ENCODE measurements around the gene DHX29. TPM values are rescaled to one million over a fixed set of nuclear protein-coding genes. Genes with fewer than 3 reads are reported as not detected.

Gene DHX29
- total and polyA plus RNA-seq, 2 donors (not counting 1 experiment from before 2014, with no cell fraction given): 3.9 to 18.1 TPM

GRCh38 chr5:55306641-55307382 lies 682 bp downstream of the DHX29 start:
- Histone ChIP-seq H2AFZ (ENCODE audit: insufficient read depth, low read depth, low read length, poor library complexity, severe bottlenecking) (peak overlapping the region; percentile 98), H3K79me2 (ENCODE audit: control insufficient read depth, insufficient read depth, low read length) (peaks cover 89% of the 10 kb centered on the region), H3K9ac (ENCODE audit: low read length) (peak overlapping the region; percentile 99), H3K9me3 (ENCODE audit: control extremely low read depth in 1 of 3, control insufficient read depth in 2 of 3, insufficient read depth in 1 of 3, low read length in 2 of 3) (no peaks in the 10 kb centered on the region), H3K36me3 (replicated peaks in 1 of 2; ENCODE audit: control extremely low read depth in 1 of 2, control insufficient read depth in 1 of 2, extremely low read depth in 1 of 2, insufficient read depth in 2 of 2, low read length in 1 of 2) (peaks cover 1 to 4% of the 10 kb centered on the region in 2 experiments), H3K4me2 (replicated peaks; ENCODE audit: low read depth, low read length, poor library complexity, severe bottlenecking) (peak overlapping the region; percentile 91), H3K27ac (ENCODE audit: low read length in 2 of 2) (peak overlapping the region; percentile 88 to 98), H3K4me1 (ENCODE audit: control insufficient read depth in 2 of 2, insufficient read depth in 2 of 2, low read length in 2 of 2) (peaks cover 43 to 45% of the 10 kb centered on the region in 2 donors), H3K4me3 (ENCODE audit: control extremely low read depth in 1 of 5, extremely low read depth in 1 of 5, insufficient read depth in 1 of 5, low read depth in 2 of 5, low read length in 4 of 5) (peak overlapping the region; percentile 68 to 99 (median 96)), H3K27me3 (replicated peaks in 1 of 4; ENCODE audit: control extremely low read depth in 1 of 4, control insufficient read depth in 3 of 4, insufficient read depth in 4 of 4, low read length in 3 of 4) (no peaks in the 10 kb centered on the region), H4K20me1 (ENCODE audit: control insufficient read depth, insufficient read depth, low read length, poor library complexity, severe bottlenecking) (peaks cover 13% of the 10 kb centered on the region)
- Mint-ChIP-seq H3K27me3 (no peaks in the 10 kb centered on the region), H3K4me3 (no peak overlapping the region), H3K27ac (no peak overlapping the region), H3K9me3 (ENCODE audit: insufficient read depth) (no peaks in the 10 kb centered on the region), H3K4me1 (peaks cover 30% of the 10 kb centered on the region)
- 19% methylated on average over 9 of the region's 12 CpGs for WGBS (ENCODE audit: insufficient coverage)
- TF ChIP-seq CTCF (IDR thresholded peaks at IDR 0.05) (no peak), EZH2 (IDR thresholded peaks at IDR 0.05; ENCODE audit: borderline replicate concordance, insufficient read depth, low read depth, low read length, poor library complexity, severe bottlenecking) (no peak)
- ChIA-PET POLR2A (interaction anchor here (0.7 to 1.8 kb wide), 3 partner anchors 227 to 1109 kb away, joined by 3 to 4 read pairs (median 3); partner anchors contain the start of genes IL6ST and PLPP1), CTCF (interaction anchor here (1.1 to 2.0 kb wide), 3 partner anchors 38 to 385 kb away, joined by 3 to 6 read pairs (median 5); no protein-coding TSS in a partner anchor)
- ATAC-seq (ENCODE audit: low read depth): no peak
- DNase-seq: no peak
- intact Hi-C loops (cut with micrococcal nuclease): loop anchor here (1.0 to 10.0 kb wide), 7 partner anchors 35 to 1868 kb away; partner anchors contain the start of genes ARL15, CCNO, CDC20B and GPBP1

DNA sequence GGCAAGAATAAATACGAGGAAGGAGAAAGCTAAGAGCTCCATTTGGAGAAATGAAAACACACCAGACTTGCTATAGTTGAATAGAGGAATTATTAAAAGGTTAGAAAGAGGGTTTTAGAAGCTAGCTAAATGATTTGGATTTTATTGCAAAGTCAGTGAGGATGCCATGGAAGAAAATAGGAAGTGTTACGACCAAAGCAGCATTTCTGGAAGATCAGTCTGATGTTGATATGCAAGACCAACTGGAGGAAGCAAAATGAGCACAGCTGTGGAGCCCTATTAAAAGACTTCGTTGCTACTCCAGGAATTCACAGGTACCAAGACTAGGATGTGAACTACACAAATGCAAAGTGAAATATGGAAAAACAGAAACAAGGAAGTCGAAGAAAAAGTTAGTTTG lies 2.1 kb downstream of the DHX29 start:
- CTCF ChIA-PET: no interaction called here
- H3K36me3 ChIP-seq (replicated peaks in 1 of 2; ENCODE audit: control extremely low read depth in 1 of 2, control insufficient read depth in 1 of 2, extremely low read depth in 1 of 2, insufficient read depth in 2 of 2, low read length in 1 of 2): peaks cover 2 to 3% of the 10 kb centered on the region in 2 experiments
- Mint-ChIP-seq H3K9me3 (ENCODE audit: insufficient read depth) (peaks cover 2% of the 10 kb centered on the region), H3K4me3 (no peak overlapping the region), H3K27me3 (no peaks in the 10 kb centered on the region), H3K4me1 (peaks cover 20% of the 10 kb centered on the region), H3K27ac (no peak overlapping the region)
- no peak overlapping the region for H3K27ac ChIP-seq (ENCODE audit: low read length in 2 of 2)
- H3K9me3 ChIP-seq (ENCODE audit: control extremely low read depth in 1 of 3, control insufficient read depth in 2 of 3, insufficient read depth in 1 of 3, low read length in 2 of 3): peaks cover 0 to 5% (median 0%) of the 10 kb centered on the region in 3 donors
- no peaks in the 10 kb centered on the region for H3K27me3 ChIP-seq (replicated peaks in 1 of 4; ENCODE audit: control extremely low read depth in 1 of 4, control insufficient read depth in 3 of 4, insufficient read depth in 4 of 4, low read length in 3 of 4)
- WGBS (ENCODE audit: insufficient coverage): 47% methylated on average over 3 of the region's 4 CpGs
- no peak for ATAC-seq (ENCODE audit: low read depth)
- H4K20me1 ChIP-seq (ENCODE audit: control insufficient read depth, insufficient read depth, low read length, poor library complexity, severe bottlenecking): peaks cover 13% of the 10 kb centered on the region
- DNase-seq: no peak
- no peak overlapping the region for H3K4me3 ChIP-seq (ENCODE audit: control extremely low read depth in 1 of 5, extremely low read depth in 1 of 5, insufficient read depth in 1 of 5, low read depth in 2 of 5, low read length in 4 of 5)
- no peak overlapping the region for H3K9ac ChIP-seq (ENCODE audit: low read length)
- POLR2A ChIA-PET: no interaction called here
- H3K4me1 ChIP-seq (ENCODE audit: control insufficient read depth in 2 of 2, insufficient read depth in 2 of 2, low read length in 2 of 2): peaks cover 40 to 42% of the 10 kb centered on the region in 2 donors
- TF ChIP-seq CTCF (IDR thresholded peaks at IDR 0.05) (no peak), EZH2 (IDR thresholded peaks at IDR 0.05; ENCODE audit: borderline replicate concordance, insufficient read depth, low read depth, low read length, poor library complexity, severe bottlenecking) (no peak)
- peak overlapping the region; percentile 21 for H3K4me2 ChIP-seq (replicated peaks; ENCODE audit: low read depth, low read length, poor library complexity, severe bottlenecking)
- no peak overlapping the region for H2AFZ ChIP-seq (ENCODE audit: insufficient read depth, low read depth, low read length, poor library complexity, severe bottlenecking)
- intact Hi-C loops (cut with micrococcal nuclease): loop anchor here (5.0 to 10.0 kb wide), 4 partner anchors 37 to 1869 kb away; partner anchors contain the start of genes ARL15, CCNO and GPBP1
- H3K79me2 ChIP-seq (ENCODE audit: control insufficient read depth, insufficient read depth, low read length): peaks cover 88% of the 10 kb centered on the region
